ENCODE results near the gene PAX6.

The PAX6 gene

GRCh38 chr11:31806186-31806927 is 4.8 kb downstream of the PAX6 start:
- no peaks in the 10 kb centered on the region for H3K79me2 ChIP-seq (ENCODE audit: insufficient read depth, low read length)
- no peaks in the 10 kb centered on the region for H4K20me1 ChIP-seq (ENCODE audit: low read depth, low read length)
- no peaks in the 10 kb centered on the region for H3K9me2 ChIP-seq (replicated peaks; ENCODE audit: insufficient read depth, low read length)
- H2AFZ ChIP-seq (ENCODE audit: low read depth, low read length, severe bottlenecking), result no peak overlapping the region
- no peak overlapping the region for H3K4me2 ChIP-seq (ENCODE audit: low read depth, low read length, poor library complexity, severe bottlenecking)
- no peaks in the 10 kb centered on the region for H3F3A ChIP-seq (ENCODE audit: insufficient read depth)
- no peaks in the 10 kb centered on the region for H3K9me3 ChIP-seq (ENCODE audit: insufficient read depth, low read length)
- TF ChIP-seq EZH2phosphoT487 (conservative IDR thresholded peaks at IDR 0.05; ENCODE audit: low read length), result no peak
- no peak for TF ChIP-seq CTCF (IDR thresholded peaks at IDR 0.05; ENCODE audit: insufficient read depth, low read length, poor library complexity, severe bottlenecking)
- H3K36me3 ChIP-seq (ENCODE audit: low read length), result no peaks in the 10 kb centered on the region
- no peak overlapping the region for H3K9ac ChIP-seq (ENCODE audit: low read length)
- H3K4me3 ChIP-seq (ENCODE audit: insufficient read depth, low read length, poor library complexity, severe bottlenecking), result no peak overlapping the region
- H3K27ac ChIP-seq (ENCODE audit: low read depth, low read length), result no peak overlapping the region
- no peaks in the 10 kb centered on the region for H3K27me3 ChIP-seq (ENCODE audit: low read length)

- no peak overlapping the region for H2AFZ ChIP-seq (ENCODE audit: low read depth, low read length, severe bottlenecking)
- H3K79me2 ChIP-seq (ENCODE audit: insufficient read depth, low read length), result no peaks in the 10 kb centered on the region
- no peak overlapping the region for H3K27ac ChIP-seq (ENCODE audit: low read depth, low read length)
- H3K9me3 ChIP-seq (ENCODE audit: insufficient read depth, low read length), result no peaks in the 10 kb centered on the region
- H3F3A ChIP-seq (ENCODE audit: insufficient read depth), result no peaks in the 10 kb centered on the region
- no peak overlapping the region for H3K4me2 ChIP-seq (ENCODE audit: low read depth, low read length, poor library complexity, severe bottlenecking)
- H3K4me3 ChIP-seq (ENCODE audit: insufficient read depth, low read length, poor library complexity, severe bottlenecking), result no peak overlapping the region
- no peaks in the 10 kb centered on the region for H3K9me2 ChIP-seq (replicated peaks; ENCODE audit: insufficient read depth, low read length)
- no peaks in the 10 kb centered on the region for H4K20me1 ChIP-seq (ENCODE audit: low read depth, low read length)
- H3K9ac ChIP-seq (ENCODE audit: low read length), result no peak overlapping the region
- no peaks in the 10 kb centered on the region for H3K36me3 ChIP-seq (ENCODE audit: low read length)
- TF ChIP-seq CTCF (IDR thresholded peaks at IDR 0.05; ENCODE audit: insufficient read depth, low read length, poor library complexity, severe bottlenecking), result no peak
- no peak for TF ChIP-seq EZH2phosphoT487 (conservative IDR thresholded peaks at IDR 0.05; ENCODE audit: low read length)
- H3K27me3 ChIP-seq (ENCODE audit: low read length), result no peaks in the 10 kb centered on the region
Observed at GRCh38 chr11:31805629-31806185, 5.4 kb downstream of the PAX6 start.

GRCh38 chr11:31805037-31805628 is 6.0 kb downstream of the PAX6 start:
- no peaks in the 10 kb centered on the region for H4K20me1 ChIP-seq (ENCODE audit: low read depth, low read length)
- H3K9me3 ChIP-seq (ENCODE audit: insufficient read depth, low read length), result no peaks in the 10 kb centered on the region
- H3K4me2 ChIP-seq (ENCODE audit: low read depth, low read length, poor library complexity, severe bottlenecking), result no peak overlapping the region
- H3K36me3 ChIP-seq (ENCODE audit: low read length), result no peaks in the 10 kb centered on the region
- no peaks in the 10 kb centered on the region for H3F3A ChIP-seq (ENCODE audit: insufficient read depth)
- no peaks in the 10 kb centered on the region for H3K79me2 ChIP-seq (ENCODE audit: insufficient read depth, low read length)
- H3K27ac ChIP-seq (ENCODE audit: low read depth, low read length), result no peak overlapping the region
- H3K27me3 ChIP-seq (ENCODE audit: low read length), result no peaks in the 10 kb centered on the region
- H3K9ac ChIP-seq (ENCODE audit: low read length), result no peak overlapping the region
- TF ChIP-seq CTCF (IDR thresholded peaks at IDR 0.05; ENCODE audit: insufficient read depth, low read length, poor library complexity, severe bottlenecking) (no peak), EZH2phosphoT487 (conservative IDR thresholded peaks at IDR 0.05; ENCODE audit: low read length) (no peak)
- no peaks in the 10 kb centered on the region for H3K9me2 ChIP-seq (replicated peaks; ENCODE audit: insufficient read depth, low read length)
- H3K4me3 ChIP-seq (ENCODE audit: insufficient read depth, low read length, poor library complexity, severe bottlenecking), result no peak overlapping the region
- H2AFZ ChIP-seq (ENCODE audit: low read depth, low read length, severe bottlenecking), result no peak overlapping the region

All from SU-DHL-6 (cell line).